IMR-90 (cell line): ENCODE measurements around the gene ABL2. TPM values are rescaled to one million over a fixed set of nuclear protein-coding genes. Genes with fewer than 3 reads are reported as not detected.

Experiments used
- ATAC-seq: fragments of 200-7000 bp; cut with Tn5 transposase; 2 replicates; pipeline ENCODE4 v1.9.1; 2020; ENCODE audit warnings: low read depth, mild to moderate bottlenecking, moderate library complexity
- BruUV-seq: library from RNA; stranded (reverse); fragments of 400-500 nt; replicated peaks from 2 replicates; lab custom pipeline; 2021; lab: Mats Ljungman, UMichigan
- CTCF ChIA-PET: fragments of 300-600 bp; formaldehyde crosslinking; extraction: SDS; loops from one replicate; lab custom pipeline; 2021; ENCODE audit warnings: antibody characterized with exemption; lab: Yijun Ruan, JAX
- POLR2A ChIA-PET: fragments of 300-600 bp; sonication (Branson Sonifier 250); formaldehyde crosslinking; loops from one replicate; lab custom pipeline; 2022; ENCODE audit warnings: antibody characterized with exemption; ENCODE audit not compliant: unreplicated experiment; lab: Charles Lee
- DNase-seq: peaks from one replicate; pipeline ENCODE4 v3.0.0; 2013
- H2AFZ ChIP-seq: replicated peaks from 2 replicates; pipeline ENCODE3; 2013; ENCODE audit warnings: low read length, mild to moderate bottlenecking; ENCODE audit not compliant: poor library complexity
- H2AK5ac ChIP-seq: 2 replicates; pipeline ENCODE4 v1.6.1; 2013; ENCODE audit warnings: low read depth, low read length, inconsistent platforms
- H2AK9ac ChIP-seq: replicated peaks from 2 replicates; pipeline ENCODE3; 2013; ENCODE audit warnings: mild to moderate bottlenecking, low read depth, low read length, moderate library complexity; ENCODE audit not compliant: poor library complexity
- H2BK120ac ChIP-seq: 2 replicates; pipeline ENCODE4 v1.6.1; 2013; ENCODE audit warnings: low read depth, low read length, inconsistent platforms
- H2BK15ac ChIP-seq: 3 replicates; pipeline ENCODE4 v1.6.1; 2013; ENCODE audit warnings: low read depth, low read length, inconsistent platforms
- H2BK20ac ChIP-seq: 2 replicates; pipeline ENCODE4 v1.6.1; 2013; ENCODE audit warnings: low read depth, mild to moderate bottlenecking, inconsistent platforms, low read length, moderate library complexity
- H2BK5ac ChIP-seq: 2 replicates; pipeline ENCODE4 v1.6.1; 2013; ENCODE audit warnings: mild to moderate bottlenecking, low read depth, low read length, inconsistent platforms; ENCODE audit not compliant: poor library complexity, severe bottlenecking
- H3K14ac ChIP-seq: replicated peaks from 2 replicates; pipeline ENCODE4 v1.6.1; 2013; ENCODE audit warnings: low read depth, low read length, inconsistent platforms
- H3K18ac ChIP-seq: 2 replicates; pipeline ENCODE4 v1.6.1; 2013; ENCODE audit warnings: low read depth, low read length, control low read depth
- H3K23ac ChIP-seq: 2 replicates; pipeline ENCODE4 v1.6.1; 2013; ENCODE audit warnings: low read depth, low read length, inconsistent platforms
- H3K27ac ChIP-seq: 2 replicates; pipeline ENCODE4 v1.5.1; 2013; ENCODE audit warnings: mild to moderate bottlenecking, control low read depth, low read length; ENCODE audit not compliant: insufficient read depth
- H3K27me3 ChIP-seq: 2 replicates; pipeline ENCODE4 v1.6.1; 2013; ENCODE audit warnings: low read length; ENCODE audit not compliant: control insufficient read depth, insufficient read depth
- H3K36me3 ChIP-seq: 2 replicates; pipeline ENCODE4 v1.6.1; 2013; ENCODE audit warnings: low read length, mixed read lengths; ENCODE audit not compliant: control insufficient read depth, insufficient read depth
- H3K4ac ChIP-seq: 2 replicates; pipeline ENCODE4 v1.6.1; 2013; ENCODE audit warnings: low read depth, low read length, inconsistent platforms
- H3K4me1 ChIP-seq: 2 replicates; pipeline ENCODE4 v1.6.1; 2013; ENCODE audit warnings: low read length, mixed read lengths; ENCODE audit not compliant: control insufficient read depth, insufficient read depth
- H3K4me2 ChIP-seq: 2 replicates; pipeline ENCODE4 v1.6.1; 2013; ENCODE audit warnings: low read depth, mild to moderate bottlenecking, control low read depth, low read length, moderate library complexity
- H3K4me3 ChIP-seq: 2 replicates; pipeline ENCODE4 v1.5.1; 2013; ENCODE audit warnings: low read depth, mild to moderate bottlenecking, control low read depth, low read length, moderate library complexity; ENCODE audit not compliant: insufficient read depth
- H3K56ac ChIP-seq: 2 replicates; pipeline ENCODE4 v1.6.1; 2013; ENCODE audit warnings: low read length, inconsistent platforms; ENCODE audit not compliant: insufficient read depth; ENCODE audit errors: extremely low read depth
- H3K79me1 ChIP-seq, 2 experiments: 2 replicates each; pipeline ENCODE4 v1.6.1; 2013; ENCODE audit warnings: low read length in 2 of 2, inconsistent platforms in 1 of 2, low read depth in 1 of 2
- H3K9ac ChIP-seq: 2 replicates; pipeline ENCODE4 v1.6.1; 2013; ENCODE audit warnings: low read depth, low read length, control low read depth
- H3K9me1 ChIP-seq: 2 replicates; pipeline ENCODE4 v1.6.1; 2013; ENCODE audit warnings: low read length, inconsistent platforms; ENCODE audit not compliant: insufficient read depth
- H3K9me3 ChIP-seq: 2 replicates; pipeline ENCODE4 v1.6.1; 2013; ENCODE audit warnings: low read length; ENCODE audit not compliant: control insufficient read depth, insufficient read depth
- H4K20me1 ChIP-seq: 2 replicates; pipeline ENCODE4 v1.6.1; 2013; ENCODE audit warnings: low read length, inconsistent platforms; ENCODE audit not compliant: insufficient read depth
- H4K5ac ChIP-seq: 2 replicates; pipeline ENCODE4 v1.6.1; 2013; ENCODE audit warnings: mild to moderate bottlenecking, low read depth, low read length, control low read depth
- H4K8ac ChIP-seq, 2 experiments: 2 replicates each; pipeline ENCODE4 v1.6.1; 2013; ENCODE audit warnings: low read depth in 2 of 2, low read length in 2 of 2, control low read depth in 1 of 2, inconsistent platforms in 1 of 2
- H4K91ac ChIP-seq: 2 replicates; pipeline ENCODE4 v1.6.1; 2013; ENCODE audit warnings: low read depth, low read length, inconsistent platforms; ENCODE audit not compliant: insufficient read depth
- BHLHE40 ChIP-seq: fragments of 150-350 bp; IDR thresholded peaks from 2 replicates; pipeline ENCODE4 v1.6.1; 2016; ENCODE audit warnings: mild to moderate bottlenecking, low read depth, low read length
- CHD1 ChIP-seq: IDR thresholded peaks from 2 replicates; pipeline ENCODE4 v1.6.1; 2012; ENCODE audit warnings: low read depth, low read length, improper control_type of control experiment
- RAD21 ChIP-seq: IDR thresholded peaks from 2 replicates; pipeline ENCODE4 v1.6.1; 2012; ENCODE audit warnings: low read length, improper control_type of control experiment
- WGBS, 2 experiments: methylation state at CpG; one replicate each; pipeline versions ENCODE4 v1.1.5 to v1.1.7; 2013; ENCODE audit warnings: missing lambda C conversion rate in 2 of 2; ENCODE audit not compliant: insufficient read length in 1 of 2; ENCODE audit errors: extremely low coverage in 2 of 2; 5-methylcytosine and 5-hydroxymethylcytosine counted together
- dilution Hi-C: fragments of 300-500 bp; cut with HindIII; formaldehyde crosslinking; loops from one replicate; pipeline ENCODE4 v1.14.3; 2018; ENCODE audit warnings: low sequenced_read_pairs; ENCODE audit not compliant: unreplicated experiment
- in situ Hi-C: fragments of 300-500 bp; cut with MboI; formaldehyde crosslinking; loops from 3 replicates; pipeline ENCODE4 v1.14.3; 2019; ENCODE audit warnings: low sequenced_read_pairs, inconsistent platforms, mixed read lengths
- intact Hi-C: fragments of 100-400 bp; cut with micrococcal nuclease; formaldehyde crosslinking; loops from 2 replicates; pipeline ENCODE4 v1.10.0; 2022
- polyA plus RNA-seq, 3 experiments: library from polyadenylated mRNA; depleted of rRNA; stranded (reverse); fragments of >200 nt; gene quantifications; 2 replicates each; pipeline ENCODE4 v1.2.3, GENCODE V29; 2012; ENCODE audit warnings: low replicate concordance in 1 of 3
- total RNA-seq: library from RNA; depleted of rRNA; stranded (reverse); fragments of >200 nt; gene quantifications from 2 replicates; pipeline ENCODE4 v1.2.3, GENCODE V29; 2012

Gene ABL2
- total and polyA plus RNA-seq, 2 of the 4 experiments (the other 2 are of a cell fraction), result 9.7 to 110 TPM

- peak overlapping the region; percentile 49 for H2AFZ ChIP-seq
- no peak overlapping the region for H3K4me3 ChIP-seq
- no peak overlapping the region for H3K56ac ChIP-seq
- no peak overlapping the region for H3K27ac ChIP-seq
- TF ChIP-seq RAD21 (no peak), CHD1 (no peak), BHLHE40 (no peak)
- WGBS, 2 experiments, result 50% methylated on average over 2 of the region's 11 CpGs; no CpG with 5 or more reads in 1 of the 2 experiments
- peak overlapping the region; percentile 23 for H2AK9ac ChIP-seq
- H2BK20ac ChIP-seq, result no peak overlapping the region
- DNase-seq (no peak), ATAC-seq (peak; percentile 19; the same call in 1 of the 2 replicates)
- H4K5ac ChIP-seq, result no peak overlapping the region
- peaks cover 10% of the 10 kb centered on the region for H3K4me1 ChIP-seq
- peaks cover 3% of the 10 kb centered on the region; the same call in 1 of the 2 replicates for H4K20me1 ChIP-seq
- no TSS peak for BruUV-seq
- intact Hi-C loops, result no loop called here
- dilution Hi-C loops, result no loop called here
- no peak overlapping the region for H3K9ac ChIP-seq
- no peak overlapping the region for H3K23ac ChIP-seq
- no peak overlapping the region for H3K18ac ChIP-seq
- H3K4ac ChIP-seq, result no peak overlapping the region
- peaks cover 11 to 64% of the 10 kb centered on the region in 2 experiments for H3K79me1 ChIP-seq
- no peak overlapping the region for H2BK5ac ChIP-seq
- peaks cover 20% of the 10 kb centered on the region for H3K36me3 ChIP-seq
- no peak overlapping the region for H2BK120ac ChIP-seq
- no peak overlapping the region for H2AK5ac ChIP-seq
- in situ Hi-C loops, result no loop called here
- no peak overlapping the region for H3K14ac ChIP-seq
- peaks cover 15% of the 10 kb centered on the region; the same call in 1 of the 2 replicates for H3K9me1 ChIP-seq
- CTCF ChIA-PET, result no interaction called here
- no peak overlapping the region for H2BK15ac ChIP-seq
- H3K4me2 ChIP-seq, result no peak overlapping the region
- no peaks in the 10 kb centered on the region for H3K27me3 ChIP-seq
- H4K91ac ChIP-seq, result no peak overlapping the region
- no peaks in the 10 kb centered on the region for H3K9me3 ChIP-seq
- POLR2A ChIA-PET, result interaction anchor here (0.6 kb wide), 1 partner anchor 503 kb away, joined by 4 read pairs; no protein-coding TSS in a partner anchor
- H4K8ac ChIP-seq, result no peak overlapping the region
Observed at GRCh38 chr1:179087665-179088064, 141.8 kb downstream of the ABL2 start.
